Osteoblast (primary cell): Measurements from ENCODE around the gene ESRP2. TPM values are rescaled to one million over a fixed set of nuclear protein-coding genes. Genes with fewer than 3 reads are reported as not detected.

Experiments
- DNase-seq: peaks from one replicate; pipeline ENCODE4 v3.0.0; 2011; ENCODE audit warnings: low spot score, mixed read lengths; ENCODE audit not compliant: insufficient read length; ENCODE audit errors: missing footprints
- H2AFZ ChIP-seq: 2 replicates; pipeline ENCODE4 v1.6.0; 2011; ENCODE audit warnings: mild to moderate bottlenecking, low read length
- H3K27ac ChIP-seq: 2 replicates; pipeline ENCODE4 v1.5.1; 2011; ENCODE audit warnings: mild to moderate bottlenecking, low read depth, low read length, moderate library complexity
- H3K27me3 ChIP-seq: 2 replicates; pipeline ENCODE4 v1.6.0; 2012; ENCODE audit warnings: mild to moderate bottlenecking, control low read depth, inconsistent platforms, low read length, moderate library complexity; ENCODE audit not compliant: insufficient read depth
- H3K36me3 ChIP-seq: 2 replicates; pipeline ENCODE4 v1.5.1; 2011; ENCODE audit warnings: mild to moderate bottlenecking, low read length, control low read depth, moderate library complexity; ENCODE audit not compliant: insufficient read depth
- H3K4me1 ChIP-seq: 2 replicates; pipeline ENCODE4 v1.5.1; 2011; ENCODE audit warnings: mild to moderate bottlenecking, low read length, control low read depth, moderate library complexity; ENCODE audit not compliant: insufficient read depth
- H3K4me2 ChIP-seq: 2 replicates; pipeline ENCODE4 v1.6.0; 2011; ENCODE audit warnings: mild to moderate bottlenecking, low read length; ENCODE audit not compliant: insufficient read depth
- H3K4me3 ChIP-seq: fragments of 200-600 bp; sonication (generic); 3 replicates; pipeline ENCODE4 v1.5.1; 2012; ENCODE audit warnings: mild to moderate bottlenecking, low read length, inconsistent platforms; ENCODE audit not compliant: insufficient read depth
- H3K79me2 ChIP-seq: 2 replicates; pipeline ENCODE4 v1.6.0; 2012; ENCODE audit warnings: mild to moderate bottlenecking, low read length, control low read depth, inconsistent platforms; ENCODE audit not compliant: insufficient read depth
- H3K9me3 ChIP-seq: 2 replicates; pipeline ENCODE4 v1.5.1; 2011; ENCODE audit warnings: low read depth, low read length, control low read depth
- H4K20me1 ChIP-seq: 2 replicates; pipeline ENCODE4 v1.6.0; 2012; ENCODE audit warnings: mild to moderate bottlenecking, low read length, control low read depth; ENCODE audit not compliant: insufficient read depth
- CTCF ChIP-seq: IDR thresholded peaks from 2 replicates; pipeline ENCODE4 v1.5.1; 2011; ENCODE audit warnings: mild to moderate bottlenecking, low read depth, low read length, moderate library complexity; ENCODE audit errors: extremely low read depth
- small RNA-seq: library from RNA; depleted of rRNA; stranded (forward); fragments of <200 nt; gene quantifications from one replicate; pipeline ENCODE3, GENCODE V24; 2012
- total RNA-seq: library from RNA; depleted of rRNA; stranded (reverse); fragments of >200 nt; gene quantifications from 2 replicates; pipeline ENCODE4 v1.2.3, GENCODE V29; 2012

Gene ESRP2
- total RNA-seq, 1 donor, result under 0.01 TPM

GRCh38 chr16:68179196-68179795 is 56.6 kb downstream of the ESRP2 start:
- no peak for TF ChIP-seq CTCF
- no peaks in the 10 kb centered on the region for H3K79me2 ChIP-seq
- no peak overlapping the region for H3K4me2 ChIP-seq
- H4K20me1 ChIP-seq, result no peaks in the 10 kb centered on the region
- H3K27me3 ChIP-seq, result no peaks in the 10 kb centered on the region
- no peak overlapping the region for H3K27ac ChIP-seq
- H2AFZ ChIP-seq, result no peak overlapping the region
- no peaks in the 10 kb centered on the region for H3K4me1 ChIP-seq
- no peak overlapping the region for H3K4me3 ChIP-seq
- no peak for DNase-seq
- peaks cover 21% of the 10 kb centered on the region for H3K36me3 ChIP-seq
- no peaks in the 10 kb centered on the region for H3K9me3 ChIP-seq

Small RNAs within 50 kb of the gene (small RNA-seq; reads per million reads assigned to genes)
- gene RF00554 (not detected), gene RNU6-1262P (not detected)

Other genes starting within 250 kb of the ESRP2 start
- not detected in 2 replicates for gene DPEP2, start 236.6 kb downstream of the ESRP2 start, total RNA-seq
- gene DPEP2NB, start 220.2 kb downstream of the ESRP2 start, total RNA-seq, result not detected in 2 replicates
- gene DDX28, start 212.9 kb downstream of the ESRP2 start, total RNA-seq, result 10.5 and 12.4 TPM in 2 replicates
- gene DUS2, start 212.8 kb downstream of the ESRP2 start, total RNA-seq, result 8.7 and 8.8 TPM in 2 replicates
- gene NFATC3, start 150.8 kb downstream of the ESRP2 start, total RNA-seq, result 36.2 and 43.9 TPM in 2 replicates
- gene PLA2G15, start 9.2 kb upstream of the ESRP2 start, total RNA-seq, result 30.8 and 30.9 TPM in 2 replicates
- gene SLC7A6, start 28.4 kb upstream of the ESRP2 start, total RNA-seq, result 35.1 and 36.9 TPM in 2 replicates
- 12.1 and 12.3 TPM in 2 replicates for gene SLC7A6OS, start 74.8 kb upstream of the ESRP2 start, total RNA-seq
- gene PRMT7, start 74.9 kb upstream of the ESRP2 start, total RNA-seq, result 35.4 and 36.9 TPM in 2 replicates
- gene SMPD3, start 212.4 kb upstream of the ESRP2 start, total RNA-seq, result 0.72 TPM in 1 of 2 replicates, not detected in the other